GM15510 (cell line): ENCODE measurements around the gene MCOLN2.

Experiments used
- POLR2A ChIP-seq: IDR thresholded peaks from 3 replicates; pipeline ENCODE4 v1.6.1; 2011; ENCODE audit warnings: borderline replicate concordance; ENCODE audit not compliant: insufficient read length; ENCODE audit errors: extremely low read depth

MCOLN2 gene

DNA sequence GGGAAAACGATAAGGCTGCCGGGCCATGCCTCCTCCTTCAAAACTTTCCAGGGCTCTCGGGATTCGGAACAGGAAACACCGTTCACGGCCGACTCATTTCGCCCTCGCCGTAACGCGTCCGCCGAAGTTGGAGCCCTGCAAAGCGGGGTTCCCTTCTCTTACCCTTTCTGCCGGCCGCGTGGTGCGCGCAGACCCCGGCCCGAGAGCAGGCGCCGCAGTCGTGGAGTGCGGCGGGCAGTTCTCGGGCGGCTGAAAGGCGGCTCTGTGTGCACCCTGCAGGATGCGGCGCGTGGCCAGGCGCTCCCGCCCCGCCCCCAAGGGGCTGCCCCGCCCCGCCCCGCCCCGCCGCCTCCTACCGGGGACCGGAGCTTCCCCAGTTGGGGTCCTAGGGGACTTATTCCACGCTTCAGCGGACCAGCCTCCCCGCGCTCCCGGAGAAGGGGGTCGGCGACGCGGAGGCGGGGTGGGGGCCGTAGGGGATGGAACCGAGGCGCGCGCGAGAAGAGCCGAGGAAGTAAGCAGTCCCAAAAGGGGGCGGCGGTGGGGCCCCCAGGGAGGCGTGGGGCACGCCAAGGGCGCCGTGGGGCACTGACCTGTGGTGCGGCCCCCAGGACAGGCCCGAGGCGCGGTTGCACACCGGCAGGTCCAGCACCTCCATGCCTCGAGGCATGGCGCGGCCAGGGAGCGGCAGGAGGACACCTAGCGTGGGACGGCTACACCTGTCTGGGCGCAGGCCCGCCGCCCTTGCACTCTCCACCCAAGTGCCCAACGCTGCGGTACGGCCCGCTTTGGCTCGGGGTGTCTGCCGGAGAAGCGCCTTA lies at the start of gene MCOLN2:
Gene MCOLN2, minus strand, starts transcription at position 268 of the 821 bp plus-strand sequence. Its CDS starts 241 bp downstream, at position 27.
- TF ChIP-seq POLR2A = peak; percentile 81

DNA sequence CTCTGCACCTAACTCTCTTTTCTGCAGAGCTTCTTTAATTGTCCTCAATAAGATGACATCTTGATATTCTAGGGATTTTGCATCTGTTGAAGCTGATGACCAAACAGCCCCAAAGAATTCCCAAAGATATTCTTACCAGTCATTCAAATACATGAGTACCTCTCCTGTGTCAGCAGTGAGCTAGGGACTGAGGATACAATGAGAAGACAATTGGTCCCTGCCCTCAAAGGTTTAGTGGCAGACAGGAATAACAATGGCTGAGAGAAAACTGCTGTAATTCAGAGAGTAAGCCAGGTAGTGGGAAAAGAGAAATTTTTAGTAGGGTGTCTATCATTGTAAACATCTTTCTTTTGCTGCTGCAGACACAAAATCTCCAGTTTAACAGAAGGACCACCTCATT lies 45.5 kb upstream of the MCOLN2 start:
- TF ChIP-seq POLR2A = no peak

DNA sequence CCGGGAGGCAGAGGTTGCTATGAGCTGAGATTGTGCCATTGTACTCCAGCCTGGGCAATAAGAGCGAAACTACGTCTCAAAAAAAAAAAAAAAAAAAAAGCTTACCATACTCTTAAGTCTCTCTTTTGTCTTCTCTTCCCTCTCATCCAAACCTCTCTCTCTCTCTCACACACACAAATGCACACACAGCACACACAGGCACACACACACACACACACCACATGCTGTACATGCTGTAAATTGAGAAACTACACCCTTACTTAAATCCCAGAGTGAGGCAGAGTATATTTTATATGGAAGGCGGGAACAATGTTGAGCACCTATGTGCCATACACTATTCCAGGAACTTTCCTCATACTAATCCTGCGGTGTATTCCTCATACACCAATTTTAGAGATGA lies 44.9 kb upstream of the MCOLN2 start:
- TF ChIP-seq POLR2A = no peak

DNA sequence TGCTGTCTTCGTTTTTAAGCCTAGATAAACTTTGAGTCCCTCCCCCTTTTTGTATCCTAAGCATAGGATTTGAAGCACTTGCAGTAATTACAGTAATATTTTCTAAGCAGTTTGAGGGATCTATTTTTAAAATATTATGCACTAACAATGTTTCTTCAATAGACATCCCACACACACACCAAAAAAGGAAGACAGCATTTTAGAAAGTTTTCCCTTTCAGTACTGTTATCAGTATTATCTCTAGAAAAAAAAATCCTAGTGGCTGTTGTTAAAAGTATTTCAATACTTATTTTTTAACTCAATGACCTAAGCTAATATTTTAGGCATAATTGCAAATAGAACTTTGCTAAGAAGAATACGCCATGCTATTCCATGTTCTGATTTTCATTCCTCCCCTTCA lies 36.3 kb upstream of the MCOLN2 start:
- TF ChIP-seq POLR2A = no peak

DNA sequence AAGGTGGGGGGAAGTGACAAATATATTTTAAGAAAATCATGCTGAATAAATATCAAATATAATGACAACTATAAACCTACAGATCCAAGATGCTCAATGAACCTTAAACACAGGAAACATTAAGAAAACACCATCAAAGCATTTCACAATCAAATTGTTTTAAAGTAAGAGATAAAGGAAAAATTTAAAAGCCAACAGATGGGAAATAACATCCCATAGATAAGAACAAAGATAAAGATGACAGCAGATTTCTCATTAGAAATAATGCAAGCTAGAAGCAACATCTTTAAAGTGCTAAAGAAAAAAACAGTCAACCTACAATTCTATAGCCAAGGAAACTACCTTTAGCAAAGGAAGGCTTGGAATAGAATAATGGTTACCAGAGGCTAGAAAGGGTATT lies 33.6 kb upstream of the MCOLN2 start:
- no peak for TF ChIP-seq POLR2A

DNA sequence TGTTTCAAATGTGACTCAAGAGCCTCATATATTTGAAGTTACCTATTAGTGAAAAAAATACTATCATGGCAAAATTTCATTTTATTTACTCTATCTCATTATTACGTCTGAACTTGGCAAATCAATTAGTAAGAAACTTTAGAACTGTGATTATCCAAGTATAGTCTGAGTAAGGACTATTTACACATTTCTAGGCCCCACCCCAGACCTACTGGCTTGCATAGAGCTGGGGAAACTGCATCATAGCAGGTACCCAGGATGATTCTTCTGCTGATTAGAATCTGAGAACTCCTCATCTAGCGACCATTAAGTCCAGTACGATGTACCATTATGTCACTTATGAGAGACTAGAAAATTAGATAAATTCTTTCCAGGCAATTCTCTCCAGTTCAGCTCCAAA lies 31.2 kb upstream of the MCOLN2 start:
- no peak for TF ChIP-seq POLR2A

DNA sequence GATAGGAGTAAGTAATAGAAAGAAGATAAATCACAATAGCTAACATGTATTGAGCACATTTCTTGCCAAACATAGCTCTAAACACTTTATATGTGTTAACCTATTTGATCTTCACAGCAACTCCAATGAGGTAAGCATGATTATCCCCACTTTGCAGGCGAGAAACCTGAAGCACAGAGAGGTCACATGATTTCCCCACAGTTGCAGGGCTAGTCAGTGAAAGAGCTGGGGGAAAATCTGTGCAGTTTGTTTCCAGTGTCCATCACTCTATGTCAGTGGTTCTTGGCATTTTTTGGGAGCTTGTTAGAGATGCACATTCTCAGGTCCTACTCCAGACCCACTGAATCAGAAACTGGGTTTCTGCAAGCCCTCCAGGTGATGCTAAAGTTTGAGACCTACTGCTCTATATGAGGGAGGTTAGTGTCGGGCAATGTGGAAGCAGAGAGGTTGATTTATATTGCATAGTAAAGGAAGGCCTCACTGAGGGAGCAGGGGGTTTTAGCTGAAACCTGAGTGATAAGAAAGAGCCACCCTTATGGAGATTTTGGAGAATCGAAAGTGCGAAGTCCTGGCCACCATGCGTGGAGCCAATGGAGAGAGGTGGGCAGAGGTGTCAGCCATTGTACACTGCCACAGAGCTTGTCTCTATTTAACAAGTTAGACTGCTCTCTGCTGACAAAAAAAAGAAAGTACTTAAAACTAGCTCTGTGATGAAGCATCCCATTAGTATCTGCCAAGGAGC lies 30.5 kb upstream of the MCOLN2 start:
- no peak for TF ChIP-seq POLR2A

DNA sequence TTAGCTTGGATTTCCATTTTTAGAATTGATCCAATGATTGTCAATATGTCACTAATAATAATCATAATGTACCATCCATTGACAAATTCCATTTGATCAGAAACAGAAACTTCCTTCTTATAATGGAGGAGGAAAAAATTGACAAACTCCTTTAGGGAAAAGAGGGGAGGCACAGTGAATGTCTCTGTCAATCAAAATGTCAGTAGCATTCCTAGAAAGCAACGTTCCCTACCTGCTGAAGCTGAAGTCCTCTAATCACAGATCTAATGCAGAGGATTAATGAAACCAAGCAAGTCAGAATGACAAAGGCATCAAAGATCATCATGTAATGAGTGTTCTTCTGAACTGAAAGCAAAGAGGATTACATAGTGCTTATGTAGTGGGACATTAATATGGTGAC lies 29.0 kb upstream of the MCOLN2 start:
- TF ChIP-seq POLR2A = no peak

DNA sequence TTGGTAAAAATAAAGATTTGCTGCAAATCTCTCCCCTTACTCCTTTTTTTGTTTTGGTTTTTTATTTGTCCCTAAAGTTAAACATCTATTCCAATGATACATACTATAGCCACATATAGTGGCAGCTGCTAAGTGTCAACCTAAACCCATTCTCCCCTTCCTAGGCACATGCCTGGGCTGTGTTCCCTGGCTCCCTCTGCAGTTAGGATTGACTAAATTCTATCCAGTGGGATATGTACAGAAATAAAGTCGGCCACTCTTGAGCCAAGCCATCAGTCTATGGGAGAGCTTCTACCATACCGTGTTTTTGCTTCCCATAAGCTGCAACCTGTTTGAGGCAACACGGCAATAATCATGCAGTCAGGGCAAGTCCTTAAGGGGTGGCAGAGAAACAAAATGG lies 27.8 kb upstream of the MCOLN2 start:
- TF ChIP-seq POLR2A = no peak

DNA sequence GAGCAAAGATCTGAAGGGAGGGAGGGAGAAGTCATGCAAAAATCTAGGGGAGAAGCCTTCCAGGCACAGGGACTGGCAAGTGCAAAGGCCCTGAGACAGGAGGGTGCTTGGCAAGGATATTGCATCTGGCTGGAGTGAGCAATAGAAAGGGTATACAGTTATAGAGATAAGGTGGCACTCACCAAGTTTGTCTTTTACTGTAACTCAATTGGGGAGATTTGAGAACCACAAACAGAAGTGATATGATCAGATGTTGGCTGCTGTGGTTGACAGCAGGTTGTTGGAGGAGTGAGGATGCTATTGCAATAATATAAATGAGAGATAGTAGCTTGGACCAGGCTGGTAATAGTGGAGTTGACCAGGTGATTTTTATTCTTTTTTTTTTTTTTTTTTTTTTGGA lies 25.8 kb upstream of the MCOLN2 start:
- TF ChIP-seq POLR2A = no peak

DNA sequence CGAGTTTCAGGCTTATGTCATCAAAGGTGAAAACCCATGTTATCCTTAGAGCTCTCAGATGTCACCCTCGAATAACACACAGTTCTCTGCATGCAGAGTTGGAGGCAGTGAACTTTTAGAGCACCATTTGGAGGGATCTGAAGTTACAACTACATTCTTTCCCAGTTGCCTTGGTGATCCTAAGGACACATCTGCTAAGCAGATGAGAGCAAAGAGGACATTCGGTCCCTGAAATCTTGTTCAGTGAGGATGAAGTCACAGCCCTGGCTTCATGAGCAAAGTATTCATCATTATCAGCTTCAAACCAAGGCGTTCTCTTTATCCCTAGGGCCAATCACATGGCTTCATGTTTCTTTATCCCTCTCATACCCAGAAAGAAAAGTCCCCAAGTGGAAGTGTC lies 23.1 kb upstream of the MCOLN2 start:
- no peak for TF ChIP-seq POLR2A

DNA sequence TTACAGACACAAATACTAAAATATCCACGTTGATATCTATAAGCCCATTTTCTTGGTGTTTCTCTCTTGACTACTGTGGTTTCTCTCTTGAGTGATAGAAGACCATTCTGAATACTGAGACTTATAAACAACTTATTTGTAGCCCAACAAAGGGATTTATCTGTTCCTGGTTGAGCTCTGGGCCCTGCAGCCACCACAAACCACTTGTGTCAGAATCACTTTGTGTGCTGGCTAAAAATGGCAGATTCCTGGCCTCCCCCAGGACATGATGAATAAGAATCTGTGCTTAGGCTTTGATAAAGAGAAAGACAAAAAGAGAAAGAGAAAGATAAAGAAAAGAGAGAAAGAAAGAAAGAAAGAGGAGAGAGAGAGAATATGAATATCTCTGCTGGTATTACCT lies 18.9 kb upstream of the MCOLN2 start:
- TF ChIP-seq POLR2A = no peak

DNA sequence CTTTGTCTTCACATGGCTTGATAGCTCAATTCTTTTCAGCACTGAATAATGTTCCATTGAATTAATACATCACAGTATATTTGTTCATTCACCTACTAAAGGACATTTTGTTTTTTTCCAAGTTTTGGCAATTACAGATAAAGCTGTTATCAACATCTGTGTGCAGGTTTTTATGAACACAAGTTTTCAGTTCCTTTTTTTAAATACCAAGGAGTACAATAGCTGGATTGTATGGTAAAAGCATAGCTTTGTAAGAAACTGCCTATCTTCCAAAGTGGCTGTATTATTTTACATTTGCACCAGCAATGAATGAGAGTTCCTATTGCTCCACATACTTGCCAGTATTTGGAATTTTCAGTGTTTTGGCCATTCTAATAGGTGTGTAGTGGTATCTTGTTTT lies 4.8 kb upstream of the MCOLN2 start:
- no peak for TF ChIP-seq POLR2A

DNA sequence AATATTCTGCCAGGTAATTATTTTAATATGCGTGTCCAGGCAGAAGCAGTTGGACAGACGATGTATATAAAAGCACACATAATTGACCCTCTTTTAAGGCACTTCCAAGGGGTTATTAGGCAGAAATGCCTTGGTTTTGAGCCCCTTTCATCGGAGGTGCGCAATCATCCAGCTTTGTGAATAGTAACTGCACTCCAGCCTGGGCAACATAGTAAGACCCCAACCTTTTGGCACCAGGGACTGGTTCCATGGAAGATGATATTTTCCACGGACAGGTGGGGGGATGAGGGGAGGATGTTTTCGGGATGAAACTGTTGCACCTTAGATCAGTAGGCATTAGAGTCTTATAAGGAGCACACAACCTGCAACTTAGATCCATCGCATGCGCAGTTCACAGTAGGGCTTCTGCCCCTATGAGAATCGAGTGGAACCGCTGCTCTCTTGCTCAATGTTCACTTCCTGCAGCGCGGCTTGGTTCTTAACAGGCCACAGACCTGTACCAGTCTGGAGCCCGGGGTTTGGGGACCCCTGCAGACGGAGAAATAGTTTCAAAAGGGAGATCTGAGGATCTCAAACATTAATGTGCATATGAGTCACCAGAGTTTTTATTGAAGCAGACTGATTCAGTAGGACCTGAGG lies 1.8 kb upstream of the MCOLN2 start:
- no peak for TF ChIP-seq POLR2A

DNA sequence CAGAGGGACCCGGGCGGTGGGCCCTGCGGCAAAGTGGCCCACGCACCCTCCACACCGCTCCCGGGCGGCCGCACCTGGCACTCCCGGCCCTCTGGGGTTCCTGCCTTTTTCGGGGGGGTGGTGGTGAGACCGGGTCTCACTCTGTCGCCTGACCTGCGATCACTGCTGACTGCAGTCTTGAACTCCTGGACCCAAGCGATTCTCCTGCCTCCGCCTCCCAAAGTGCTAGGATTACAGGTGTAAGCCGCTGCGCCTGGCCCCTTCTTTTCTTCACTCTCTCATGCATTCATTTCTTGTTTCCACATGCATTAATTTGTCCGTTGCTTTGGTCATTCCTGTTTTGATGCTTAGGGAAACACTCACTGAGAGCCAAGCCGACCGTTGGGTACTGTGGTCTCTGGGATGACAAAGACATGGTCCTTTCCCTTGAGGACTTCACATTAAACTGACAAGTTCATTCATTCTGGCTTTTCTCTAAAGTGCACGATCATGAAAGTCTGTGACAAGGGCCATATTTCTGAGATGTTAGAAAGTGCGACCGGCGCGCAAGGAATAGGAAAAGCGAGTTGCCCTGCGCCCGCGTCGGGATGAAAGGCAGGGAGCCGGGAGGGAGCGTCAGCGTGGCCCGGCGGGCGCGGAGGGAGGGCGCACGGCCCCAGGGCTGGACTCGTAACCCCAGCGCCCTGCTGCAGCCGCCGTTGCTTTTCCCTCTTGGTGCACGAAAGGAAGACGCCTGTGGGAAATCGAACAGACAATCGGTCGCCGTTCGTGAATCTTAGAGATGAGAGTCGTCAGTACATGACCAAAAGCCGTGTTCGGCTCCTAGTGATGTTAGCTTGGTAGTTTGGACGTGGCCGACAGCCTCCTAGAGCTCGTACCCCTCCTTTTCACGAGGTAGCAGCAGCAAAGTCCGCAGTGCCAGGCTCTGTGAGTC lies 1.0 kb upstream of the MCOLN2 start:
- TF ChIP-seq POLR2A = no peak
